ENCODE measurements around the gene FCRLA. TPM values are rescaled to one million over a fixed set of nuclear protein-coding genes. Genes with fewer than 3 reads are reported as not detected.

FCRLA gene
- polyA plus RNA-seq, 1 of the 3 experiments (the other 2 are of a cell fraction), result 0.13 TPM

DNA sequence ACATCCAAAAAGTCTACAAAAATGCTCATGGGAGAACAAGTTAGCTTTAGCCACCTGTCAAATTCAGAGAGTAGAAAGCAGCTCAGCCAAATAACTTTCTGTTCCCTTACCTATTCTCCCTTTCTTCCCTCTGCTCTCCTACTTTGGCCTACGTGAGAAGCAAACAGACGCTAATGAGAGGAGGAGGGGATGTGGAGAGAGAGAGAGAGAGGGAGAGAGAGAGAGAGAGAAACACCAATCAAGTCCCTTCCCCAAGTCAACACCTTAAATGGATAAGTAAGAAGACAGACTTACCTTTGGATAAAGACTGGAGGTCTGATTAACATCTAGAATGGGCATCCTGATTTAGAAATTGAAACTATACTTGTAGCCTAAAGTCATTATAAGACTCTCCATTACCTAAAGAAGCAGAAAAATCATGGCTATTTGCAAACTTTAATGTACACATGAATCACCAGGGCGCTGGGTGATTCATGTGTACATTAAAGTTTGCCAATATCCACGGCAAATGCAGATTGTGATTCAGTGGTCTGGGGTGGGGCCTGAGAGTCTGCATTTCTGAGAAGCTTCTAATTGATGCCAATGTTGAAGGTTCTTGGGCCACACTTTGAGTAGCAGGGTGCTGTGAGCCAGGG, 29.4 kb downstream of the FCRLA start:
- Histone ChIP-seq H2AFZ (ENCODE audit: low read depth) (peak overlapping the region; percentile 74), H3K9me2 (no peaks in the 10 kb centered on the region), H3K4me1 (ENCODE audit: control insufficient read depth in 1 of 2, insufficient read depth in 2 of 2, low read depth in 1 of 2, low read length in 1 of 2) (no peaks in the 10 kb centered on the region), H4K20me1 (ENCODE audit: insufficient read depth) (no peaks in the 10 kb centered on the region), H3K4me2 (peak overlapping the region; percentile 39; the same call in 1 of the 2 replicates), H3K79me2 (ENCODE audit: insufficient read depth) (no peaks in the 10 kb centered on the region), H3K9me3 (no peaks in the 10 kb centered on the region), H3K27me3 (ENCODE audit: insufficient read depth) (no peaks in the 10 kb centered on the region), H3K4me3 (ENCODE audit: low read depth in 2 of 2, low read length in 1 of 2) (no peak overlapping the region), H3K27ac (ENCODE audit: low read depth in 2 of 2, low read length in 1 of 2) (peak overlapping the region in 1 of 2 experiments; percentile 19; a peak in 1 of 4 replicates), H3K9ac (peak overlapping the region; percentile 2; the same call in 1 of the 2 replicates), H3K36me3 (replicated peaks in 1 of 2; ENCODE audit: control insufficient read depth in 1 of 2, insufficient read depth in 2 of 2, low read length in 1 of 2) (no peaks in the 10 kb centered on the region), H3F3A (replicated peaks; ENCODE audit: insufficient read depth) (peaks cover 10% of the 10 kb centered on the region)
- ChIA-PET CTCF (interaction anchor here (3.9 kb wide), 1 partner anchor 89 kb away, joined by 19 read pairs; no protein-coding TSS in a partner anchor), POLR2A (no interaction called here)
- no peak for DNase-seq
- WGBS (ENCODE audit: low lambda C conversion rate), result 4% methylated on average over 4 of the region's 4 CpGs
- TF ChIP-seq, protein P1, sequence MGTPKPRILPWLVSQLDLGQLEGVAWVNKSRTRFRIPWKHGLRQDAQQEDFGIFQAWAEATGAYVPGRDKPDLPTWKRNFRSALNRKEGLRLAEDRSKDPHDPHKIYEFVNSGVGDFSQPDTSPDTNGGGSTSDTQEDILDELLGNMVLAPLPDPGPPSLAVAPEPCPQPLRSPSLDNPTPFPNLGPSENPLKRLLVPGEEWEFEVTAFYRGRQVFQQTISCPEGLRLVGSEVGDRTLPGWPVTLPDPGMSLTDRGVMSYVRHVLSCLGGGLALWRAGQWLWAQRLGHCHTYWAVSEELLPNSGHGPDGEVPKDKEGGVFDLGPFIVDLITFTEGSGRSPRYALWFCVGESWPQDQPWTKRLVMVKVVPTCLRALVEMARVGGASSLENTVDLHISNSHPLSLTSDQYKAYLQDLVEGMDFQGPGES (IDR thresholded peaks at IDR 0.05; ENCODE audit: low read depth, low read length), result no peak
- TF ChIP-seq GABPA (IDR thresholded peaks at IDR 0.05; ENCODE audit: low read depth) (no peak), JUND (IDR thresholded peaks at IDR 0.05) (peak; percentile 17; the same call in 1 of the 2 replicates), RFX5 (IDR thresholded peaks at IDR 0.05; ENCODE audit: low read length) (no peak), CTCF (IDR thresholded peaks at IDR 0.05) (no peak), MEF2A (IDR thresholded peaks at IDR 0.05; ENCODE audit: borderline replicate concordance, low read depth) (no peak), EZH2phosphoT487 (IDR thresholded peaks at IDR 0.05; ENCODE audit: borderline replicate concordance, low read depth) (no peak), POLR2AphosphoS5 (IDR thresholded peaks at IDR 0.05; ENCODE audit: low read depth, low read length) (no peak), MXI1 (IDR thresholded peaks at IDR 0.05; ENCODE audit: low read depth, low read length) (no peak), RXRA (IDR thresholded peaks at IDR 0.05; ENCODE audit: borderline replicate concordance, low read depth) (no peak), FOXJ3 (CRISPR knock-in tag; IDR thresholded peaks at IDR 0.05) (no peak), CHD2 (IDR thresholded peaks at IDR 0.05; ENCODE audit: low read length, partially characterized antibody) (no peak), RAD21 (IDR thresholded peaks at IDR 0.05; ENCODE audit: low read length) (no peak), EP300 (IDR thresholded peaks at IDR 0.05; ENCODE audit: borderline replicate concordance in 1 of 2, low read depth in 1 of 2, low read length in 1 of 2) (no peak), TAF1 (IDR thresholded peaks at IDR 0.05; ENCODE audit: borderline replicate concordance, low read depth, low read length) (no peak), NFIC (IDR thresholded peaks at IDR 0.05; ENCODE audit: borderline replicate concordance) (peak; percentile 45; the same call in 1 of the 2 replicates), YY1 (IDR thresholded peaks at IDR 0.05; ENCODE audit: low read depth) (0 out of 2 replicates have a peak, but pooled peaks have one; percentile 23), SIN3A (IDR thresholded peaks at IDR 0.05; ENCODE audit: borderline replicate concordance, low read depth, low read length) (no peak), SMC3 (IDR thresholded peaks at IDR 0.05; ENCODE audit: low read depth, low read length) (no peak), ELF1 (IDR thresholded peaks at IDR 0.05) (no peak), TEAD4 (IDR thresholded peaks at IDR 0.05; ENCODE audit: borderline replicate concordance, insufficient read depth) (no peak), FOSL2 (IDR thresholded peaks at IDR 0.05; ENCODE audit: borderline replicate concordance, low read depth) (peak; percentile 35; the same call in 1 of the 2 replicates), USF2 (IDR thresholded peaks at IDR 0.05; ENCODE audit: borderline replicate concordance, low read depth, low read length) (no peak), NRF1 (IDR thresholded peaks at IDR 0.05; ENCODE audit: low read depth, low read length) (no peak), FOXM1 (IDR thresholded peaks at IDR 0.05; ENCODE audit: low read depth) (no peak)
- TF ChIP-seq, protein P2, sequence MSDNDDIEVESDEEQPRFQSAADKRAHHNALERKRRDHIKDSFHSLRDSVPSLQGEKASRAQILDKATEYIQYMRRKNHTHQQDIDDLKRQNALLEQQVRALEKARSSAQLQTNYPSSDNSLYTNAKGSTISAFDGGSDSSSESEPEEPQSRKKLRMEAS (IDR thresholded peaks at IDR 0.05; ENCODE audit: low read depth), result no peak
- TF ChIP-seq, protein P3, sequence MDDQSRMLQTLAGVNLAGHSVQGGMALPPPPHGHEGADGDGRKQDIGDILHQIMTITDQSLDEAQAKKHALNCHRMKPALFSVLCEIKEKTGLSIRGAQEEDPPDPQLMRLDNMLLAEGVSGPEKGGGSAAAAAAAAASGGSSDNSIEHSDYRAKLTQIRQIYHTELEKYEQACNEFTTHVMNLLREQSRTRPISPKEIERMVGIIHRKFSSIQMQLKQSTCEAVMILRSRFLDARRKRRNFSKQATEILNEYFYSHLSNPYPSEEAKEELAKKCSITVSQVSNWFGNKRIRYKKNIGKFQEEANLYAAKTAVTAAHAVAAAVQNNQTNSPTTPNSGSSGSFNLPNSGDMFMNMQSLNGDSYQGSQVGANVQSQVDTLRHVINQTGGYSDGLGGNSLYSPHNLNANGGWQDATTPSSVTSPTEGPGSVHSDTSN (IDR thresholded peaks at IDR 0.05), result 0 out of 2 replicates have a peak, but pooled peaks have one; percentile 13

Data from SK-N-SH (cell line).